HFFc6 (cell line): Measurements from ENCODE around the gene AUNIP. TPM values are rescaled to one million over a fixed set of nuclear protein-coding genes. Genes with fewer than 3 reads are reported as not detected.

Experiments used
- DNase-seq: peaks from one replicate; pipeline ENCODE4 v3.0.0-alpha.2; 2018
- H3K27ac Mint-ChIP-seq: 2 replicates; pipeline ENCODE4 v1.8.0; 2020; ENCODE audit warnings: mild to moderate bottlenecking, mixed read lengths
- H3K27me3 Mint-ChIP-seq: 2 replicates; pipeline ENCODE4 v1.8.0; 2021; ENCODE audit warnings: mild to moderate bottlenecking, moderate library complexity, mixed read lengths; ENCODE audit not compliant: insufficient read depth
- H3K36me3 Mint-ChIP-seq: 2 replicates; pipeline ENCODE4 v1.8.0; 2021; ENCODE audit warnings: low read depth, mixed read lengths
- H3K4me1 Mint-ChIP-seq: 2 replicates; pipeline ENCODE4 v1.8.0; 2020; ENCODE audit warnings: low read depth, mixed read lengths
- H3K4me3 Mint-ChIP-seq: 2 replicates; pipeline ENCODE4 v1.8.0; 2020; ENCODE audit warnings: mild to moderate bottlenecking, moderate library complexity, mixed read lengths
- H3K9me3 Mint-ChIP-seq: 2 replicates; pipeline ENCODE4 v1.8.0; 2020; ENCODE audit warnings: mild to moderate bottlenecking, mixed read lengths
- CTCF ChIP-seq: fragments of 200-600 bp; sonication (generic); IDR thresholded peaks from 2 replicates; pipeline ENCODE4 v1.5.0; 2021; ENCODE audit warnings: antibody characterized with exemption, mild to moderate bottlenecking
- total RNA-seq, 6 experiments: library from RNA; stranded (reverse); fragmentation: NEBNext Ultra II Directional; extraction: Animal tissue kit (Norgen Biotek cat#: 25700); gene quantifications; 2 replicates in 1 of 6; 3 replicates in 5 of 6; pipeline ENCODE4 v1.2.3, GENCODE V29; 2021

Gene AUNIP
- total RNA-seq, 6 experiments from 2014 or later, result 2.4 to 3.6 (median 3.2) TPM

- peak overlapping the region; percentile 74 for H3K4me3 Mint-ChIP-seq
- H3K4me1 Mint-ChIP-seq, result peaks cover 20% of the 10 kb centered on the region
- 0 out of 2 replicates have a peak overlapping the region, but pooled peaks have one; percentile 70 for H3K27ac Mint-ChIP-seq
- TF ChIP-seq CTCF, result no peak
- H3K36me3 Mint-ChIP-seq, result no peaks in the 10 kb centered on the region
- no peak for DNase-seq
- H3K9me3 Mint-ChIP-seq, result no peaks in the 10 kb centered on the region
- H3K27me3 Mint-ChIP-seq, result peaks cover 1% of the 10 kb centered on the region; the same call in 1 of the 2 replicates
Observed at GRCh38 chr1:25876693-25877077, 17.4 kb upstream of the AUNIP start.

GRCh38 chr1:25875856-25876692 lies 16.8 kb upstream of the AUNIP start:
- Mint-ChIP-seq H3K4me1 (peaks cover 20% of the 10 kb centered on the region), H3K27ac (peak overlapping the region; percentile 70), H3K4me3 (peak overlapping the region; percentile 74), H3K27me3 (peaks cover 1% of the 10 kb centered on the region; the same call in 1 of the 2 replicates), H3K9me3 (no peaks in the 10 kb centered on the region), H3K36me3 (no peaks in the 10 kb centered on the region)
- TF ChIP-seq CTCF, result no peak
- no peak for DNase-seq

GRCh38 chr1:25875154-25875855 lies 16.0 kb upstream of the AUNIP start, which contains the start of gene PAQR7:
TSS of gene PAQR7 (minus strand) at chr1:25875708. CDS start at chr1:25863839, 11,869 bp downstream.
- Mint-ChIP-seq H3K27ac (peak within 1 kb of the TSS; percentile 70), H3K36me3 (no peaks in the 10 kb centered on the region), H3K27me3 (peaks cover 1% of the 10 kb centered on the region; the same call in 1 of the 2 replicates), H3K4me3 (peak within 1 kb of the TSS; percentile 91), H3K4me1 (peaks cover 20% of the 10 kb centered on the region), H3K9me3 (no peaks in the 10 kb centered on the region)
- TF ChIP-seq CTCF, result peak; percentile 18; the same call in 1 of the 2 replicates
- peak; percentile 67 for DNase-seq

DNA sequence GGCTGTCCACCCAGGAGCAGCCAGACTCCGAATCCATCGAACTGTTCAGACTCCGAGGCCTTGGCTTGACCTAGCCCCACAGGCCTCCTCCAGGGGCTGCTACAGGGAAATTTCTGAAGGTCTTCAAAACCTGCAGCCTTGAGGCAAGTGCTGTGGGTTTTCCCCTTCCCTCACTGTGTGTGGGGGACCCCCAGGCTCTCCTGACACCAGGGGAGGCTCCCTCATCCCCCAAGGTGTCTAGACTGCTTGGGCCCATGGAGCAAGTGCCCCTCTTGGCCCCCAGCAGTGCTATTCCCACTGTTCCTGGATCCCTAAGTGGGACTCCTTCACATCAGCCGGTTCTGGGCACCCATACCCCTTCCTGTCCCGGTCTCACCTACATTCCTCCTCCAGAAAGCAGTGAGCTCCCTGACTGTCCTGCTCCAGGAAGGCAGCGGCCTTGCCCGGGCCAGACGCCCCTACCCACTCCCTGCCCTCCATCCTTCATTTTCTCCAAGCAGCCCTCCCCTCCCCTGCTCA lies 15.4 kb upstream of the AUNIP start:
- no peak for DNase-seq
- Mint-ChIP-seq H3K4me3 (peak overlapping the region; percentile 91), H3K36me3 (no peaks in the 10 kb centered on the region), H3K4me1 (peaks cover 20% of the 10 kb centered on the region), H3K9me3 (no peaks in the 10 kb centered on the region), H3K27me3 (peaks cover under 1% of the 10 kb centered on the region; the same call in 1 of the 2 replicates), H3K27ac (peak overlapping the region; percentile 64)
- TF ChIP-seq CTCF, result no peak

DNA sequence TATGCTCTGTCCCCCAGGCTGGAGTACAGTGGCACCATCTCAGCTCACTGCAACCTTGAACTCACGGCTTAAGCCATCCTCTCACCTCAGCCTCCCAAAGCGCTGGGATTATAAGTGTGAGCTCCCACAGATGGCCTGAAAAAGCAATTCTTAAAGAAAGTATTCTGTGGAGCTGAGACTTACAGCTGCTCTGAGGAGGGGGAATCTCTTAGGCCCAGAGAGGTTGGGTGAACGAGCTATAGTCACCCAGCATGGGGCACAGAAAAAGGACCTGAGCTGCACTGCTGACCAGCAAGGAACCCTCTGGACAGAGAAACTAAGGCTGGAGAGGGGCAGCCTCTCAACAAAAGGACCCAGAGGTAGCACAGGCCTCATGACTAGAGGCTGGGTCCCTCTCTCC lies 15.0 kb upstream of the AUNIP start:
- no peaks in the 10 kb centered on the region; the same call in 1 of the 2 replicates for H3K27me3 Mint-ChIP-seq
- no peaks in the 10 kb centered on the region for H3K9me3 Mint-ChIP-seq
- H3K4me1 Mint-ChIP-seq, result peaks cover 20% of the 10 kb centered on the region
- no peak for TF ChIP-seq CTCF
- H3K27ac Mint-ChIP-seq, result no peak overlapping the region
- DNase-seq, result no peak
- H3K36me3 Mint-ChIP-seq, result no peaks in the 10 kb centered on the region
- H3K4me3 Mint-ChIP-seq, result peak overlapping the region; percentile 91
